Fibroblast of mammary gland (primary cell): ENCODE results near the gene IL4I1.

Experiments
- DNase-seq: peaks from one replicate; pipeline ENCODE4 v3.0.0-alpha.2; 2010; ENCODE audit warnings: low read depth
- H3K4me3 ChIP-seq: 2 replicates; pipeline ENCODE4 v1.5.1; 2011; ENCODE audit warnings: low read depth, mild to moderate bottlenecking, low read length, moderate library complexity; ENCODE audit not compliant: control insufficient read depth
- CTCF ChIP-seq: conservative IDR thresholded peaks from 2 replicates; pipeline ENCODE4 v1.5.1; 2011; ENCODE audit warnings: low read depth, low read length, inconsistent platforms; ENCODE audit not compliant: control insufficient read depth, insufficient read depth

IL4I1 gene

GRCh38 chr19:49840321-49840720 is 56.4 kb downstream of the IL4I1 start:
- DNase-seq, result no peak
- H3K4me3 ChIP-seq, result no peak overlapping the region
- no peak for TF ChIP-seq CTCF

DNA sequence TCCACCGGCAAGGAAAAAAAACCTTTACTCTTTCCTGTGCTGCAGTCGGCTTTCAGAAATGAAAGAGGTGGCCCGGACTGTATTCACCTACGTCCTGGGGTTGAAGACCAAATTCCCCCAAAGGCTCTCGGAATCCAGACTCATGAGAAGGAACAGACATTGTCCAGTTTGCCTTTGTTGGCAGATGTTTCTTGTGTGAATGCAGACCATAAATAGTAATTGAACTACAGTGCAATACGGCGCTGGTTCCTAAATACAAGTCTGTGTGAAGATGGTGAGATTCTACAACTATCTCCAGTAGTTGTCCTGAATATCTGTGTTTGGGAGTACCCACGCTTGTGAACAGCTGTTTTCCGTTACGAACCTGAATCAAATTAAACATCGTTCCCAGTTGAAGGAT is 57.0 kb downstream of the IL4I1 start:
- no peak for DNase-seq
- no peak for TF ChIP-seq CTCF
- H3K4me3 ChIP-seq, result no peak overlapping the region
